Medulla oblongata (tissue), 1 donor: ENCODE measurements around the gene EPHA6.
"Not testable (repeated sequence)": the region's sequence is repeated elsewhere in the genome, so short reads cannot be mapped to it uniquely, and the experiment has no call there.

Experiments
- DNase-seq: peaks from one replicate; pipeline ENCODE4 v3.0.0-alpha.2; 2015; ENCODE audit errors: extremely low spot score

The EPHA6 gene

DNA sequence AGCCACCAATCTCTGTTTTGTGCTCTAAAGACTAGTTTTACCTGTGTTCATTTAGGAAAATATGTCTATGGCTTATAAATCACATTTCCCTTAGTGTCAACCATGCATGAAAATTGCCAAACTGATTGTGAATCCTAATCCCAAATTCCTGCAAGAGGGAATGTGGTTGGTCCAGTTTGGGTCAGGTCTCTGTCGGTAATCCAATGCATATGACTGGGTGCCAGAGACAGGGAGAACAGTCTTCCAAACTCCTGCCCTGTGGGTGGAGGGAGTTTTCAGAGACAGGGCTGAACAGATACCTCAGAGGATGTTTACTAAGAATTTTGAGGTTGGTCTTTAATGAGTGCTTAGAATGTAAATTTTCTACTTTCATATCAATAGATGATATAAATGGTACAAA lies 649.6 kb downstream of the EPHA6 start:
- DNase-seq = no peak

GRCh38 chr3:97470481-97470880 lies 656.1 kb downstream of the EPHA6 start:
- no peak for DNase-seq

DNA sequence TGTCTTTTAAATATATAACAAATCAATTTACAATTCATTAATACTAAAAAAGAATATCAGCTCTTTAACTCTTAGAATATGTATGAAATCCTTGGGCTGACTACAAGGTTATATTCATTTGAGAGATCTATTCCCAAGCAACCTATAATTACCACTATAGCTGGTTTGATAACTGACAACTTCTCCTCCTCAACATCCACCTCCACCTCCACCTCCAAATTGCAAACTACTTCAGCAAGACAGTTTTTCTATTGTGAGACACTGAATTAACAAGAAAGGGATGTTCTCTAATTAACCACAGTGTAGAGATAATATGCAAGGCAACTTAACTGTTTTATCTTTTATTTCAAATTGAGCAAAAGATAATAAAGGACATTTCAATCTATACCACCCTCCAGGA lies 665.3 kb downstream of the EPHA6 start:
- DNase-seq = no peak

GRCh38 chr3:97480696-97481289 lies 666.4 kb downstream of the EPHA6 start:
- DNase-seq = not testable (repeated sequence)

GRCh38 chr3:97481416-97481815 lies 667.0 kb downstream of the EPHA6 start:
- no peak for DNase-seq

GRCh38 chr3:97485206-97485605 lies 670.8 kb downstream of the EPHA6 start:
- DNase-seq = no peak

DNA sequence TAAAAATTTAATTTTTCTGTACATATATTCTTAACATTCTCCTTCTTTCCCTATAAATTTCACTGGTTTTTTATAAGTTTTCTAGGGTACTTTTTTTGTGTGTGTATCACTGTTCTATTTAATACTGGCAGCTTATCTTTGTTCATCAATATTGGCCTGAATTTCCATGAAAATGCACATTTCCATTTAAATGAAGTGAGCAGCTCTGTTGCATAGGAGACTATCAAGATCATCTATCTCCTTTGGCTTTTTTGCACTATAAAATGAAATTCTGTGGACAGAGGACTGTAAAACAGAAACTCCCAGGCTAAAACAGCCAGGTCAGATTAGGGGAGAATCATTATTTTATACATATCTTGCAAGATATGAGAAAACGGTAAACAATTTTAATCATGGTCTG lies 673.2 kb downstream of the EPHA6 start:
- no peak for DNase-seq

GRCh38 chr3:97488741-97489140 lies 674.3 kb downstream of the EPHA6 start:
- no peak for DNase-seq

GRCh38 chr3:97495896-97496295 lies 681.5 kb downstream of the EPHA6 start:
- DNase-seq = no peak

- DNase-seq = no peak
Measured at GRCh38 chr3:97497138-97497537, 682.7 kb downstream of the EPHA6 start.

DNA sequence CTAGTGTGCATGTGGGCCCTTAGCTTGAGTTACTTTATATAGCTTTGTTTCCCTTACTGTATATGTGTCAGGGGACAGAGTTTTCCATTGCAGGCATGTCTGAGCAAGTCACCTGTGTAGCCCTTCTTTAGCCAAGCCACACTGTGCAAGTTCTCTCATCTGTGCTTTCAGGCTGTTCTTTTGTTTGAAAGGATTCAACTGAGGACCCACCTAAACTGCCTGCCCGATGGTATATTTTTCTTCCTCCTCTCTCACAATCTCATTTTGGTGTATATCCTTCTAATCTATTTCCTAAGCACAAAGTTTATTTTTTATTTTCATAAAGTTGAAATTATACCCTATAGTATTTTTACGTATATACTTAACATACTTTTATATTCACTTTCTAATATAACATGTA lies 690.1 kb downstream of the EPHA6 start:
- no peak for DNase-seq

DNA sequence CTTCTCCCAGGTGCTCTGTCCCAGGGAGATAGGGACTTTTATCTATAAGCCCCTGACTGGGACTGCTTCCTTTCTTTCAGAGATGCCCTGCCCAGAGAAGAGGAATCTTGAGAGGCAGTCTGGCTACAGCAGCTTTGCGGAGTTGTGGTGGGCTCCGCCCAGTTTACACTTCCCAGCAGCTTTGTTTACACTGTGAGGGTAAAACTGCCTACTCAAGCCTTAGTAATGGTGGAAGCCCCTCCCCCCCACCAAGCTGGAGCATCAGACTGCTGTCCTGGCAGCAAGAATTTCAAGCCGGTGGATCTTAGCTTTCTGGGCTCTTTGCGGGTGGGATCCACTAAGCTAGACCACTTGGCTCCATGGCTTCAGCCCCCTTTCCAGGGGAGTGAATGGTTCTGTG lies 696.4 kb downstream of the EPHA6 start:
- DNase-seq = no peak

GRCh38 chr3:97515076-97515475 lies 700.7 kb downstream of the EPHA6 start:
- no peak for DNase-seq

- no peak for DNase-seq
Measured at GRCh38 chr3:97530691-97531090, 716.3 kb downstream of the EPHA6 start.

GRCh38 chr3:97547573-97547972 lies 733.2 kb downstream of the EPHA6 start:
- not testable (repeated sequence) for DNase-seq

DNA sequence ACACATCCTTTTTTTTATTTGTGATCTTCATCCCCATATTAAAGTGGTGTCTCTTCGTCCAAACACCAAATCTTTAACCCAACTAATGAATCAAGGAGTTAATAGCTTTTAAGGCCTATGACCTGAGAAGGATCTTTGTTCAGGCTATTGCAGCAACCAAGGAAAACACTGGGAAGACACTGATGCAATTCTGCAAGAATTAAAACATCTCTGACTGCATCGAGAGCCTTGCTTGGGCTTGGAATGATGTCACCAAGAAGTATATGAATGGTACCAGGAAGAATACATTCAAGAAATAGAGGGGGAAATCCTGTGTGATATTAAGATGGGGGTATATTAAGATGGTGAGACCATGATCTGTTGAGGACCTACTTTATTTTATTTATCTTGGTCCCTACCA lies 736.0 kb downstream of the EPHA6 start:
- DNase-seq = no peak

GRCh38 chr3:97552186-97552585 lies 737.8 kb downstream of the EPHA6 start:
- DNase-seq = no peak

GRCh38 chr3:97575742-97576141 lies 761.3 kb downstream of the EPHA6 start:
- no peak for DNase-seq

GRCh38 chr3:97576221-97576620 lies 761.8 kb downstream of the EPHA6 start:
- no peak for DNase-seq

DNA sequence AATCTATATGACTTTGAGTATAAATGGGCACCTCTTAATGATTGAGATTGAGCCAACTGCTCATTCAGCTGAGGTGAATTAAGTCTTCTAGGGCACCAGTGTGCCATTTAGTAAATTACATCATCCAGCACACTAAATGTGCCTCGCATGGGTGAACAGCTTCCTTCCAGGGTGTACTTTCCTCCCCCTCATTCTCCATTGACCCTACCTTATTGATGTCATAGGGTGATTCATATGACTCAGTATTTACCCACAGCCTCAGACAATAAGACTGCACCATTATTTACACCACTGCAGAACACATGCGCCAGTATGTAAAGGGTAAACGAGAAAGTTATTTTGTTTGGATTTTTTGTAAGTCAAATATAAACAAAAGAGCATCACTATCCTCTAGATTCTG lies 765.0 kb downstream of the EPHA6 start:
- no peak for DNase-seq

- DNase-seq = no peak
Measured at GRCh38 chr3:97610626-97611025, 796.2 kb downstream of the EPHA6 start.

DNA sequence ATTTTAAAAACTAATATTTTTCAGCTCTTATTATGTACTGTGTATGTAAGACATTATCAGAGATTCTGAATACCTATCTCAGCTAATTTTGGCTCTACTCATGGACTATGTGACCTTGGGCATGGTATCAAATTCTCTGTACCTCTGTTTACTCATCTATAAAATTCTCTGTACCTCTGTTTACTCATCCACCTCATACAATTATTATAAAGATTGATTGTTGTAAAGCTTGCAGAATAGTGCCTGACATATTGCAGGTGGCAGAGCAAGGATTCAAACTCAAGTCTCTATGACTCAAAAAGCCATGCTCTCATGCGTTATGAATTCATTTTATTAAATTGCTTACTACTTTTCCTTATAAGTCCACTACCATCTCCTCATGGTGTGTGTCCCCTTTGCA lies 798.2 kb downstream of the EPHA6 start:
- DNase-seq = no peak

DNA sequence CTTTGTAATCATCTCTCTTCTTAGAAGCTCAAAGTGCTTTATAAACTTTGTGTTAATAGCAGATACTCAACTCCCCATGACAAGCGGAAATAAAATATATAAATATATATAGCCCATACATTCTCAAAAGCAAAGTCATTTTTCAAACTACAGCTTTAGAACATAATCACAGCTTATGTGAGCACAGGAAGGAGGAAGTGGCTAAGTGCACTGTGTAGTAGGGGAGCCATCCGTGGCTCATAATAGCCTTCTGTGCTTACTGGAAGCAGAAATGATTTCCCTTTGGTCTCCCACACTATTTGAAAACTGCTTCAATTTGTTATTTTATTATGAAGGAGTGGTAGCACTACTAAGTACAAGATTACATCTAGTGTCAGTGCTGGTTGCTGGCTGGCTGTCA lies 798.7 kb downstream of the EPHA6 start:
- DNase-seq = no peak

- not testable (repeated sequence) for DNase-seq
Measured at GRCh38 chr3:97620514-97620913, 806.1 kb downstream of the EPHA6 start.
